ENCODE data around the gene KRT83.

Gene KRT83

GRCh38 chr12:52324153-52324444, 2.9 kb upstream of the KRT83 start:
- TF ChIP-seq TAF1 (IDR thresholded peaks at IDR 0.05; ENCODE audit: borderline replicate concordance, insufficient read depth, low read length): no peak
- TF ChIP-seq SIN3A (IDR thresholded peaks at IDR 0.05; ENCODE audit: borderline replicate concordance, insufficient read depth, low read length): no peak
- TF ChIP-seq POLR2AphosphoS5 (IDR thresholded peaks at IDR 0.05; ENCODE audit: low read depth, low read length): no peak

- no peak for TF ChIP-seq TAF1 (IDR thresholded peaks at IDR 0.05; ENCODE audit: borderline replicate concordance, insufficient read depth, low read length)
Measured at GRCh38 chr12:52323416-52324152, 2.4 kb upstream of the KRT83 start.

- no peak for TF ChIP-seq FOXP2 (optimal IDR thresholded peaks at IDR 0.05; ENCODE audit: borderline replicate concordance, extremely low read depth, extremely low read length, insufficient read depth)
- no peak for TF ChIP-seq REST (IDR thresholded peaks at IDR 0.05; ENCODE audit: insufficient read depth in 1 of 2, low read depth in 2 of 2, low read length in 2 of 2)
- no peak for TF ChIP-seq SIN3A (IDR thresholded peaks at IDR 0.05; ENCODE audit: borderline replicate concordance, insufficient read depth, low read length)
- no peak for TF ChIP-seq TAF1 (IDR thresholded peaks at IDR 0.05; ENCODE audit: borderline replicate concordance, insufficient read depth, low read length)
Measured at GRCh38 chr12:52323001-52323400, 1.8 kb upstream of the KRT83 start.

- no peak for TF ChIP-seq SIN3A (IDR thresholded peaks at IDR 0.05; ENCODE audit: borderline replicate concordance, insufficient read depth, low read length)
- no peak for TF ChIP-seq POLR2AphosphoS5 (IDR thresholded peaks at IDR 0.05; ENCODE audit: low read depth, low read length)
Measured at GRCh38 chr12:52322069-52322468, 871 bp upstream of the KRT83 start.

- no peak for TF ChIP-seq TAF1 (IDR thresholded peaks at IDR 0.05; ENCODE audit: borderline replicate concordance, insufficient read depth, low read length)
- no peak for TF ChIP-seq REST (IDR thresholded peaks at IDR 0.05; ENCODE audit: insufficient read depth in 1 of 2, low read depth in 2 of 2, low read length in 2 of 2)
- no peak for TF ChIP-seq FOXP2 (optimal IDR thresholded peaks at IDR 0.05; ENCODE audit: borderline replicate concordance, extremely low read depth, extremely low read length, insufficient read depth)
- TF ChIP-seq POLR2AphosphoS5 (IDR thresholded peaks at IDR 0.05; ENCODE audit: low read depth, low read length): no peak
- no peak for TF ChIP-seq SIN3A (IDR thresholded peaks at IDR 0.05; ENCODE audit: borderline replicate concordance, insufficient read depth, low read length)
Measured at GRCh38 chr12:52321418-52321817, 220 bp upstream of the KRT83 start.

GRCh38 chr12:52319097-52319496, 2.1 kb downstream of the KRT83 start:
- TF ChIP-seq SIN3A (IDR thresholded peaks at IDR 0.05; ENCODE audit: borderline replicate concordance, insufficient read depth, low read length): no peak
- TF ChIP-seq FOXP2 (optimal IDR thresholded peaks at IDR 0.05; ENCODE audit: borderline replicate concordance, extremely low read depth, extremely low read length, insufficient read depth): no peak

GRCh38 chr12:52318241-52318990, 2.8 kb downstream of the KRT83 start:
- TF ChIP-seq REST (IDR thresholded peaks at IDR 0.05; ENCODE audit: insufficient read depth in 1 of 2, low read depth in 2 of 2, low read length in 2 of 2) (no peak), SIN3A (IDR thresholded peaks at IDR 0.05; ENCODE audit: borderline replicate concordance, insufficient read depth, low read length) (no peak), TAF1 (IDR thresholded peaks at IDR 0.05; ENCODE audit: borderline replicate concordance, insufficient read depth, low read length) (no peak), POLR2AphosphoS5 (IDR thresholded peaks at IDR 0.05; ENCODE audit: low read depth, low read length) (no peak)

Data from PFSK-1 (cell line).